Astrocyte (in vitro differentiated cells and primary cell): ENCODE data around the gene PMF1.

Source experiments
- EZH2 ChIP-seq: IDR thresholded peaks from 2 replicates; pipeline ENCODE4 v1.6.1; 2012; ENCODE audit warnings: mild to moderate bottlenecking, low read length, inconsistent platforms; ENCODE audit not compliant: insufficient read depth
- TF ChIP-seq, protein P1 (sequence below): IDR thresholded peaks from 2 replicates; pipeline ENCODE4 v1.5.1; 2011; ENCODE audit warnings: low read depth, mild to moderate bottlenecking, inconsistent platforms, low read length, moderate library complexity; ENCODE audit not compliant: insufficient read depth

DNA sequence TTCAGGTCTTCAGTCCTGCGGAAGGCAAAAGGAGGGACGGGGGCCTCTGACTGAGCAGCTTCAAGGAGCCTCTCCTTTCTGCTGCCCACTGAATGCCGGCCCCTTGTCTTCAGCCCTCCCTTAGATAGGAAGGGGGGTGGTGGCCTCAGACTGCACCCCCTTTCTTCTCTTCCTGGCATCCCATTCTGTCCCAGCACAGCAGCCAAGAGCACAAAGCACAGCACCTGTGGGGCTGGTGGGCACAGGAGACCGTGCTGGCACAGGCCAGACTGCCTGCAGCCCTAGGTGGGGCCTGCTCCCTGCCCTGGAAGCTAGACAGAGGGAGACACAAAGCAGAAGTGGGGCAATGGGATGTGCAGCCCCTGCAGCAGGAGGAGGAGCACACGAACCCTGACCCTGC is 36.8 kb downstream of the PMF1 start:
- no peak for TF ChIP-seq EZH2
- TF ChIP-seq, protein P1, sequence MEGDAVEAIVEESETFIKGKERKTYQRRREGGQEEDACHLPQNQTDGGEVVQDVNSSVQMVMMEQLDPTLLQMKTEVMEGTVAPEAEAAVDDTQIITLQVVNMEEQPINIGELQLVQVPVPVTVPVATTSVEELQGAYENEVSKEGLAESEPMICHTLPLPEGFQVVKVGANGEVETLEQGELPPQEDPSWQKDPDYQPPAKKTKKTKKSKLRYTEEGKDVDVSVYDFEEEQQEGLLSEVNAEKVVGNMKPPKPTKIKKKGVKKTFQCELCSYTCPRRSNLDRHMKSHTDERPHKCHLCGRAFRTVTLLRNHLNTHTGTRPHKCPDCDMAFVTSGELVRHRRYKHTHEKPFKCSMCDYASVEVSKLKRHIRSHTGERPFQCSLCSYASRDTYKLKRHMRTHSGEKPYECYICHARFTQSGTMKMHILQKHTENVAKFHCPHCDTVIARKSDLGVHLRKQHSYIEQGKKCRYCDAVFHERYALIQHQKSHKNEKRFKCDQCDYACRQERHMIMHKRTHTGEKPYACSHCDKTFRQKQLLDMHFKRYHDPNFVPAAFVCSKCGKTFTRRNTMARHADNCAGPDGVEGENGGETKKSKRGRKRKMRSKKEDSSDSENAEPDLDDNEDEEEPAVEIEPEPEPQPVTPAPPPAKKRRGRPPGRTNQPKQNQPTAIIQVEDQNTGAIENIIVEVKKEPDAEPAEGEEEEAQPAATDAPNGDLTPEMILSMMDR: no peak
